Activated CD4-positive, alpha-beta T cell treated with anti-CD3 and anti-CD28 coated beads for 1 hour (primary cell): Measurements from ENCODE around the gene MIEF2.
"Not testable (repeated sequence)": the region's sequence is repeated elsewhere in the genome, so short reads cannot be mapped to it uniquely, and the experiment has no call there.

Experiments used
- DNase-seq: peaks from one replicate; pipeline ENCODE4 v3.0.0-alpha.2; 2020

Gene MIEF2

DNA sequence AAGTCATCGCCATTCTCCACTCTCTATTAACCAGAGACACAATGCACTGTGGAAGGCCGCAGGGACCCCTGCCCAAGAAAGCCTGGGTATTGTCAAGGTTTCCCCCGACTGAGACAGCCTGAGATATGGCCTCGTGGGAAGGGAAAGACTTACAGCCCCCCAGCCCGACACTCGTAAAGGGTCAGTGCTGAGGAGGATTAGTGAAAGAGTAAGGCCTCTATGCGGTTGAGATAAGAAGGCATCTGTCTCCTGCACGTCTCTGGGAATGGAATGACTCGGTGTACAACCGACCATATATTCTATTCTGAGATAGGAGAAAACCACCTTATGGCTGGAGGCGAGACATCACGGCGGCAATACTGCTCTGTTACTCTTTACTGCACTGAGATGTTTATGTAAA lies 42.7 kb downstream of the MIEF2 start:
- not testable (repeated sequence) for DNase-seq

DNA sequence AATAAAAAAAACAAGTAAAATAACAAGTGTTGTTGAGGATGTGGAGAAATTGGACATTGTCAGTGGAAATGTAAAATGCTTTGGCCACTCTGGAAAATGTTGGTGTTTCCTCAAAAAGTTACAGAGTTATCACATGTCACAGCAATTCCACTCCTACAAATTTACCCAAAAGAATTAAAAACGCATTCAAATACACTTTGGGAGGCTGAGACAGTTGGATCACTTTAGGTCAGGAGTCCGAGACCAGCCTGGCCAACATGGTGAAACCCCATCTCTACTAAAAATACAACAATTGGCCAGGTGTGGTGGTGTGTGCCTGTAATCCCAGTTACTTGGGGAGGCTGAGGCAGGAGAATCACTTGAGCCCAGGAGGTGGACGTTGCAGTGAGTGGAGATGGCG lies 48.7 kb downstream of the MIEF2 start:
- no peak for DNase-seq

DNA sequence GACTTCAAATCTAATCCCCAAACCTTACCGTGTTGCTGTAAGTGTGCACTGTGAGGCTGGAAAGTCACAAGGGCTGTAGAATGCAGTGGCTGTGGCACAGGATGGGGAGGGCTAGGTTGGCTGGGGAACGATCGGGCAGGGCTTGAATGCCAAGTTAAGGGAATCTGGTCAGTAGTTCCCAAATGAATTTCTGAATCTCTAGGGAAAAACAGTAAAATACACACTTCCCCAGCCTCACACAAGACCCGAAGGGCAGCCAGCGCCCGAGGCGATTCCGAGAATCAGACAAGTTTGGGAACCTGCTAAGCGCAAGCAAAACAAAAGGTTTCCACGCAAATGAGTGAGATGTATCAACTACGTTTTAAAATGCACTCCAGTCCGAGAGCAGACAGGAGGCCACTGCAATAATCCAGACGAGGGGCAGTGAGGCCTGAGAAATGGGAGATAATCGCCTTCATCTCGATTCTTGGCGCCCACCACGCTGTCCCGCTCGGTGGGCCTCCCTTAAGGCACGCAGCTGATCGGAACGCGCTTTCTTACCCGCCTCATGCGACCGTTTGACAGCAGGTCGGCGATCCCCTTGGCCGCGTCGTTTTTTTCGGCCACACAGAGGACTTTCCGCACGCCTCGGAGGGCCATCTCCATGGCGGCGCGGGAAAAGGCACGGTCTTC lies 53.7 kb downstream of the MIEF2 start:
- no peak for DNase-seq

DNA sequence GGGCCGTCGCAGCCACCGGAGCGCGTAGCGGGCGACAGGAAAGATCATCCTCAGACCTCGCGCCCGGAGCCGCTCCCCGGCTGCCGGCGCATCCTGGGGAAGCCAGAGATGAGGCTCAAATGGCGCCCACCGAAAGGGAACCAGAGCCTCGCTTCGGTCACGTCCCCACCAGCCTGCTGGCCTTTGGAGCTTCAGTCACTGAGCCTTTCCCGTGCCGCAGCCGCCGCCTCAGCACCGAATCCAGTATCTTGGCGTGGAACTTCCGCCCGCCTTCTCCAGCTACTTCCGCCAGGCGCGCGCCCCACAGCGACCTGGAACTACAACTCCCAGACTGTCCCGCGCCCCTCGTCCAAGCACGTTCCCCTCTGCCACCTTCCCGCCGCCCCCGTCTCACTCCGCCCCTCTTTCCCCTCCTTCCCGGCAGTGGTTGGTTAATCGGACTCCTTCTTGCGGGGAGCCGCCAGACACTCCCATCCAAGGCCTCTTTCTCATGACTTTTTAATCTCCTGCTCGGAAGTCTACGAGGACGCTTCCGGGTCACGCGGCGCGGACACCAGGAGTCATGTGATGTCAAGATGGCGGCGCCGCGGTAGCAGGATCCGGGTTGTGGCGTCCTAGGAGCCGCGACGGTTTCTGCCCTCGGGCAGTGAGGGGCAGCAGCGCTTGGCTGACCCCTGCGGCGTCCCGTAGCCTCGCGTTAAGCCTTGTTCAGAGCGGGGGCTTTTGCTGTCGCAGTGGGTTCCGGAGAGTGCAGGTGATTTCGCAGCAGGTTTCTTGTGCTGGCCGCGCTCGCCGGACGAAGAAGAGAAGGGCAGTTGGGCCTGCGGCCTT lies 54.5 kb downstream of the MIEF2 start, which contains the start of the genes SMCR8 and TOP3A:
Gene SMCR8 (plus strand): TSS at position 563 of the 831 bp plus-strand sequence. CDS start 497 bp downstream, outside the sequence.
Gene TOP3A (minus strand): TSS at position 264 of the 831 bp plus-strand sequence. CDS start 216 bp downstream, at position 48.
- peak; percentile 95 for DNase-seq

DNA sequence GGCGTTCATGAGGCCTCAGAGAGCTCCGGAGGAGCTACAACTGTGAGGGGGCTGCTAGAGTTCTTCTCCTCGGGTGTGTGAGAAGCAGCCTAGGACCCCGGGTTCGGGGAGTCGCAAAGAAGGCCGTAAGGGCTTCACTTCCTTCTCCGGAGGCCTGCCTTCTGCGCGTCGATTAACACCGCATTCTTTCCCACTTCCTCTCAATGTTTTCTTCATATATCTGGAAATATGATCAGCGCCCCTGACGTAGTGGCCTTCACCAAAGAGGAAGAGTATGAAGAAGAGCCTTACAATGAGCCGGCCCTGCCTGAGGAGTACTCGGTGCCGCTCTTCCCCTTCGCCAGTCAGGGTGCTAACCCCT lies 55.1 kb downstream of the MIEF2 start:
- DNase-seq = no peak

GRCh38 chr17:18315961-18316360 lies 55.5 kb downstream of the MIEF2 start:
- no peak for DNase-seq
